CD4-positive, alpha-beta T cell treated with Interleukin-15 for 4 hours (primary cell): Measurements from ENCODE around the gene ETV7.
"Not testable (repeated sequence)": the region's sequence is repeated elsewhere in the genome, so short reads cannot be mapped to it uniquely, and the experiment has no call there.

Experiments
- DNase-seq: peaks from one replicate; pipeline ENCODE4 v3.0.0-alpha.2; 2020; ENCODE audit warnings: low spot score

Gene ETV7

GRCh38 chr6:36387440-36388303 is at the start of gene ETV7:
Gene ETV7 (minus strand): TSS chr6:36387669. CDS start chr6:36387541, 128 bp downstream.
- peak; percentile 55 for DNase-seq

- DNase-seq = no peak
Measured at GRCh38 chr6:36436466-36436865, 49.0 kb upstream of the ETV7 start.

GRCh38 chr6:36432151-36432671 is 44.7 kb upstream of the ETV7 start:
- no peak for DNase-seq

GRCh38 chr6:36431197-36431596 is 43.7 kb upstream of the ETV7 start:
- no peak for DNase-seq

GRCh38 chr6:36430351-36430750 is 42.9 kb upstream of the ETV7 start:
- no peak for DNase-seq

GRCh38 chr6:36428911-36429310 is 41.4 kb upstream of the ETV7 start:
- no peak for DNase-seq

- DNase-seq = no peak
Measured at GRCh38 chr6:36426622-36427021, 39.2 kb upstream of the ETV7 start.

GRCh38 chr6:36423101-36423824 is 35.8 kb upstream of the ETV7 start:
- DNase-seq = peak; percentile 98

GRCh38 chr6:36422714-36423100 is 35.2 kb upstream of the ETV7 start:
- DNase-seq = no peak

GRCh38 chr6:36419310-36419709 is 31.8 kb upstream of the ETV7 start:
- DNase-seq = no peak

- no peak for DNase-seq
Measured at GRCh38 chr6:36418558-36418957, 31.1 kb upstream of the ETV7 start.

GRCh38 chr6:36414481-36414880 is 27.0 kb upstream of the ETV7 start:
- no peak for DNase-seq

GRCh38 chr6:36413489-36414480 is 26.3 kb upstream of the ETV7 start:
- DNase-seq = no peak

GRCh38 chr6:36409718-36410117 is 22.2 kb upstream of the ETV7 start:
- DNase-seq = not testable (repeated sequence)

GRCh38 chr6:36404164-36404563 is 16.7 kb upstream of the ETV7 start:
- DNase-seq = no peak

- no peak for DNase-seq
Measured at GRCh38 chr6:36402481-36402880, 15.0 kb upstream of the ETV7 start.

GRCh38 chr6:36399970-36400369 is 12.5 kb upstream of the ETV7 start:
- DNase-seq = no peak

GRCh38 chr6:36392621-36393020 is 5.2 kb upstream of the ETV7 start:
- DNase-seq = no peak

- no peak for DNase-seq
Measured at GRCh38 chr6:36389353-36389752, 1.9 kb upstream of the ETV7 start.

GRCh38 chr6:36386495-36387439 is 702 bp downstream of the ETV7 start:
- DNase-seq = no peak

GRCh38 chr6:36384095-36384494 is 3.4 kb downstream of the ETV7 start:
- no peak for DNase-seq
